Renal cortex interstitium (tissue), 11 donors: Measurements from ENCODE around the gene IMP3. TPM values are rescaled to one million over a fixed set of nuclear protein-coding genes. Genes with fewer than 3 reads are reported as not detected.
"Not testable (repeated sequence)": the region's sequence is repeated elsewhere in the genome, so short reads cannot be mapped to it uniquely, and the experiment has no call there.

Source experiments
- DNase-seq, 11 donors: peaks; one replicate each; pipeline ENCODE4 v3.0.0-alpha.2; 2013; ENCODE audit warnings: low read depth in 9 of 11, low spot score in 4 of 11; ENCODE audit errors: extremely low read depth in 1 of 11
- polyA plus RNA-seq, 3 donors: library from polyadenylated mRNA; unstranded; fragments of 120-200 nt; gene quantifications; one replicate each; pipeline ENCODE4 v1.2.1, GENCODE V29; 2013; ENCODE audit not compliant: insufficient read length in 3 of 3

IMP3 gene
- polyA plus RNA-seq, 3 donors: 49.1 to 58.0 (median 54.3) TPM

DNA sequence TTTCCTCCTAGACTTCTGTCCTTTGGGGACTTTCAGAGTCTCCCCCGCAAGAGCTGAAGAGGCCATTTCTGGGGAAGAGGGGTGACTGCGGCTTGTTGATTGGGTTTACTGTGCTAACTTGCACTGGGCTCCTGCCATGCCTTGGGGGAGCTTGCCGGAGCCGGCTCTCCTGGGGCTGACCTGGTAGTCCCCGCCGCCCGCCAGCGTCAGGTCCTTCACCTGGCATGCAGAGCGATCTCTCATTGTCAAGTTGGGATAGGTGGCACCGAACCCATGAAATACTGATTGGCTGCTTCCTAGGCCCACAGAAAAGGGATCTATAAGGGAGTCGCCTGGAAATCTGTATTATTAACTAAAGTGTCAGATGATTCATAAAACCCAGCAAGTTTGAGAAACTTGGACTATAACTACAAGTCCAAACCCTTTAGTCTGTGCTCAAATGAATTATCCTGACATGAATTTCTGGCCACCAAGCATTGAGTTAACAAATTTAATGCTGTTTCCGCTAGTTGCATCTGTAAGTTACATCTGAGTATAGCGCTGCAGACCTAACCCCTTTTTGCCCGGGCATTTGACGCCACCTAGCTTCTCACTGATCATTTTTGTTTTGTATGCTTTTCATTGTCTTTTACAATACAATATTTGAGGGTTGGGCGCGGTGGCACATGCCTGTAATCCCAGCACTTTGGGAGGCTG lies 607 bp upstream of the IMP3 start:
- peak in 1 of 11 donors; percentile 15 for DNase-seq

DNA sequence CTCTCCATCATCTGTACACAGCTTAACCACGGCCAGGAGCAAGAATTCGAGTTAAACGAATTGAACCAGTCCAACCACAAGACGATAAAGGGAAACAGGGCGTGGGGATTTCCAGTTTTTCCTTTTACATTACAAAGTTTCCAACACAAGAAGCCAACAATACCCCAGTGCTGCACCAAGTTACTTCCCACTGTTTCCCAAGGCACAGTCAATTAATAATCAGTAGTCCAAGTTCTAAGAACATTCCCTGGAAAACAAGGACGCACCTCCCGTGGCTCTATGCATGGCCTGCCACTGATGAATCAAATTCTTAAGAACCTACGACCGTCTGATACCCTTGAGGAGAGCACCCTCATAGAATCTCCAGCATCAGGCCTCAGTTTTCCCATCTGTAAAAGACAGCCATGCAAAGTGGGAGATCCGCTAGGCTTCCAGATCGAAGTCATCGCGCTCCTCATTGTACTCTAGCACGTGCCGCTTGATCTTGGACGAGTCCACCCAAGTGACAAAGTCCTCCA lies 774 bp downstream of the IMP3 start:
- peak in 1 of 11 donors; percentile 46 for DNase-seq

DNA sequence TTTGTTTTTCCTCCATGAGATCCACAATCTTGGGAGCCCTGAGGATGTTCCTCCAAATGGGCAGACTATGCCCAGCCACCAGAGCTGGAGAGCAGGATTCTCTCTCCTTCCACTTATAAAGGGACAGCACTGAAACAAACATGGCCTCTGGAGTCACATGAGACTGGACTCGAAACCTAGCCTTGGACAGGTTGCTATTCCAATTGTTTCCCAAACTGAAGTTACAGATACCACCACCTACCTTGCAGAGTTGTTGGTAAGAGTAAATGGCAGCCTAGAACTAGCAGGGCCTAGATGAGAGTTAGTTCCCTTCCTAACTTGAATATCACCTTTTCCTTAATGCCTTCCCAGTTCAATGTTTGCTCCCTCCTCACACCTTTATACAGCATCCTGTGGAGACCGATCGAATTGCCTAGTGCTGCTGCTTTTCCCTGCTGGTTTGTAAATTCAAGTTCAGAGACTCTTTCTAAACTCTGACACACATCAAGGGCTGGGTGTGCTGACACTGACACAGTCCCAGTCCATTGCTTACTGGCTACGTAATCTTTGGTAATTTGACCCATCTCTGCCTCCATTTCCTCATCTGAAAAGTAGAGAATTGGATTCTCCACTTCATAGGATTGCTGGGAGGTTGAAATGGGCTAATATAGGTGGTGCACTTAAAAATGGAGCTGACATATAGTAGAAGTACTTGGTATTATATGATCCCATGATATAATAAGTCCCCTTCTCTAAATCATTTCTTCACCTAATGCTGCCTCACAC lies 2.6 kb downstream of the IMP3 start:
- no peak for DNase-seq

DNA sequence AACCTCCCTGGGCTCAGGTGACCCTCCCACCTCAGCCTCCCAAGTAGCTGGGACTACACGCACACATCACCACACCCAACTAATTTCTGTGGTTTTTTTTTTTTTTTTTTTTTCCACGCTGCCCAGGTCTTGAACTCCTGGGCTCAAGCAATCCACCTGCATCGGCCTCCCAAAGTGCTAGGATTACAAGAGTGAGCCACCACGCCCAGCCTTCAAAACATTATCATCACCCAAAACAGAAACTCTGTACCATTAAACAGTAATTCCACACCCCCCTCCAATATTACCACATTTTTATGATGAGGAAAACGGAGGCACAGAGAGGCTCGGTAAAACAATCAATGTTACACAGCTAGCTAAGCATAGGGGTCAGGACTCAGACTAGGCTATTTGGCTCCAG lies 4.0 kb downstream of the IMP3 start:
- DNase-seq: no peak

DNA sequence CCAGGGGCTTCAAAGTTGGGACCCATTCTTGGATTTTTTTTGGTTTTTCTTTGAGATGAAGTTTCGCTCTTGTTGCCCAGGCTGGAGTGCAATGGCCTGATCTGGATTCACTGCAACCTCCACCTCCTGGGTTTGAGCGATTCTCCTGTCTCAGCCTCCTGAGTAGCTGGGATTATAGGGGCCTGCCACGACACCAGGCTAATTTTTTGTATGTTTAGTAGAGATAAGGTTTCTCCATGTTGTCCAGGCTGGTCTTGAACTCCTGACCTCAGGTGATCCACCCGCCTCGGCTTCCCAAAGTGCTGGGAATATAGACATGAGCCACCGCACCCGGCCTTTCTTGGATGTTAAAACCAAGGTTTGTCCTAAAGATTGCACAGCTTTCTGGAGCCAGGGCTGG lies 6.1 kb downstream of the IMP3 start:
- DNase-seq: not testable (repeated sequence)

DNA sequence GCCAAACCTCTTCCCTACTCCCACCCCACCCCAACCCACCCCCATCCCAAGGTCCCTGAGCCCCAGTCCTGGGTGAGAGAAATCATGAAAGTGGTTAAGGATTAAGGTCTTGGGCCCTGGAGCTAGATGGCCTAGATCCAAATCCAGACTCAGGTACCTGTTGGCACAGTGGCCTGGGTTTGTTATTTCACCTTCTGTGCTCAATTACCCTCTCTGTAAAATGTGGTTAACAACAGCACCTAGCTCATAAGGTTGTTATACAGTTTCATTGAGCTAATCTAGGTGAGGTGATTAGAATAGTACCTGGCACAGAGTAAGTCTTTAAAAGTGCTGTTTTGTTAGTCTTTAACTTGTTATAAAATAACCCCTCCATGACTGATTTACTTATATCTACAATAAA lies 8.1 kb downstream of the IMP3 start:
- DNase-seq: no peak

DNA sequence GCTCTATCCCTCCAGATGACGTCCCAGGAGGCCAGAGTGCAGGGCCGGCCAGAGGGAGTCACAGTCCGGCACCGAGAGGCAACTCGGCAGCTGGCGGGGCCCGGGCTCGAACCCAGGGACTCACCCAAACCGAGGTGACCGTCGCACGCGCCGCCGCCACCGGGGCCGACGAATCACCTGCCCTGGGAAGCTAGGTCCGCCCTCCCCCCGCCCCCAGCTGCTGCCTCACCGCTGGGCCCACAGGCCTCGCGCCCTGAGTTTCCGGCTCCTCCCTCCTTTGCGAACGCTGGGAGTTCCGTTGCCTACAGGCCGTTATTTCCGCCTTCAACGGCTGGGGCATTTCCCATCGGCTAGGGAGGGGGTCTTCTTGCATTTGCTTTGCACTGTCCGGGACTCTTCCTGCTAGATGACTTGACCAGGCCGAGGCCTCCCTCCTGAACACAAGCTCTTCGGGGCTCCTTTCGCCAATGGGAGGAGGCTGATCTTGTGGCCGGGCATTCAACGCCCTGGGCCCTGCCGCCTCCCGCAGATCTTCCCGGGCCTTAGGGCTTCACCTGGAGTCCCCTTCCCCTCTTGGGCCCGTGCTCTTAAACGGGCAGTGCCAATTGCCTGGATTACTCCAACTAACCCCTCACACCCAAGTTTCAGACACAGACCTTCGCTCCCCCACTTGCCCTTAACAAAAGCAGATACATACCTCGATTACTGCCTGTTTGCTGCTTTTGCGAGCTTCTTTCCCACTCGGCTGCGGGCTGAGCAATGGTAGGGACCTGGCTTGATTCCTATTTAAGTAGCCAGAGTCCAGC lies 14.3 kb downstream of the IMP3 start, which contains the start of gene SNUPN:
Gene SNUPN (minus strand): TSS at position 184 of the 806 bp plus-strand sequence. CDS start 4,674 bp downstream, outside the sequence.
- DNase-seq: peak; percentile 87 to 95 (median 92)

DNA sequence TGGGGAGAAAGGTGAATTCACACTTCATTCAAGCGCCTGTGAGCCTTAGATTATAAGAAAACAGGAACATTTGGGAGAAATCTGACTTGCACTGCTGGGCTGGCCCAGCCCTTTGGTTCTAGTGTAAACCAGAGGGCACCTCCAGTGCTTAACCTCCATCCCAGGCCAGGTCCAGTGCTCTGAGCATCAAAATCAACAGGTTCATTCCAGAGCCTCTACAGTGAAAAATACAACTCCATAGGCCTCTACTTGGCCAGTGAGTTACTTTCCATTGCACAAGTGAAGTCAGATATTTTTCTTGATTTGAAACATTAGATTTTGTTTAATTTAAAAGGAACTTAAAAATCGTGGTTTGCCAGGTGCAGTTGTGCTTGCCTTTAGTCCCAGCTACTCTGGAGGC lies 17.5 kb downstream of the IMP3 start:
- no peak for DNase-seq

DNA sequence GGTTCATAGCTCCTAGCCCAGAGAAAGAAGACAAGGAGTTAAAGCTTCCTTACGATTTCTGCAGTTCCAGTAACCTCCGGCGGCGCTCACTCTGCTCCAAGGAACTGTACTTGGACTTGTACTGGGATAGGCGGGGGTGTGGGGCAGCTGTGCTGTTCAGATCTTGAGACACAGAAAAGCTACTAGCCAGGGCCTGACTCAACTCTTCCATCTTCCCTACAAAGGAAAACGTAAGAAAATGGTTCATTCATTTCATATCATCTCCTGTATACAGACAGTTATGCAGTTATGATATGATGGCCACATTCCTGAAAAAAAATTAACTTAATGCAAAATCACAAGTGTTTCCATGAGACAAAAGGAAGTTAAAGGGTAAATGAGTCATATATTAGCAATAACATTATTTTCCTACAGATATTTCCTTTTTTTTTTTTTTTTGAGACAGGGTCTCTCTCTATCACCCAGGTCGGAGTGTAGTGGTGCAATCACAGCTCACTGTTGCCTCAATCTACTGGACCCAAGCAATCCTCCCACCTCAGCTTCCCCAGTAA lies 19.1 kb downstream of the IMP3 start:
- DNase-seq: peak in 1 of 11 donors; percentile 28

DNA sequence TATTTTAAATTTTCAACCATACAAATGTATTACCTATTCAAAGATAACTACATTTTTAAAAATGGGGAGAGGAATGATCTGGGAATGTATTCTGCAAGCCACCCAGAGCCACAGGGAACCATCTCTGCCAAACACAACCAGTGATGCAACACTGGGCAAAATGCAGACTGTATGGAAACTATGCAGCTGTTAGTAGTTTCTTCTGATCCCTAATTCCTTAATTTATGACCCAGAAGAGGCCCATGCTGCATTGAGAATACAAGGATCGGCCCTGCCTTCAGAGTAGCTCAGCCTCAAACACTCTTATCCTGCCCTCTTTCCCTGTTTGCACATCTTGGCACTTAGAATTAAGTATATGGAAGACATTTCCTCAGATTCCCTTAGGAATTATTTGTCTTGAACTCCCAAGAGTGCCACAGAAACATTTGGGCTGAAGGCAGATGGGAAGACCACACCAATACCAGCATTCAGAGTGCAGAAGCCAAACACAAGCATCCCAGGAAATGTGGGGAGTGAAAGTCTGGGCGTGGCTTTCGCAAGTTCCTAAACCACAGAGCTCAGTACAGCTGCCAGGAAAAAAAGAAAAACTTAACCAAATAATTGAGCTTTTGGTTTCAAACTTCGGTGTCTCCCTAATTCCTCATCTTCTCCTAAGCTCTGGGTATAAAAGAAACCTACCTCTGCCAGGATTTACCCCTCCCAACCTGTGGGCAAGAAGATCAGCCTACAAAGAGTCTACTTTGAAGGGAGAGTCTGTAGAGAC lies 19.8 kb downstream of the IMP3 start:
- peak in 1 of 11 donors; percentile 11 for DNase-seq

DNA sequence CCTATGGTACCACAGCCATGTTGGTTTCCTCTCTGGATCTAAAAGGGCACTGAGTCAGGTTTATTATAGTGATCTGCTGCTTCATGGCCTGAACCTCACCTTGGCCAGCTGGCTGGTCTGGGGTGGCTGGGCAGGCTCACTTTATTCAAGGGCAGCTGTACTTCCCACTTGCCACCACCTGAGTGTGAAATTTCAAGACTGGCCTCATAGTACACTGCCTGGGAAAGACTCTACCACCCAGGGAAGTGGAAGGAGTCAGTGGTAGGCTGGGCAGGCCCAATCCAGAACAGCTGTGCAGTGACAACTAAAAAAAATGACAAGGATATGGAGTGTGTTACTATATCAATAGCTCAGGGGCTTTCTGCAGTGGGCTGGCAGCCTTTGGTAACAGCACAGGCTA lies 23.3 kb downstream of the IMP3 start:
- no peak for DNase-seq

DNA sequence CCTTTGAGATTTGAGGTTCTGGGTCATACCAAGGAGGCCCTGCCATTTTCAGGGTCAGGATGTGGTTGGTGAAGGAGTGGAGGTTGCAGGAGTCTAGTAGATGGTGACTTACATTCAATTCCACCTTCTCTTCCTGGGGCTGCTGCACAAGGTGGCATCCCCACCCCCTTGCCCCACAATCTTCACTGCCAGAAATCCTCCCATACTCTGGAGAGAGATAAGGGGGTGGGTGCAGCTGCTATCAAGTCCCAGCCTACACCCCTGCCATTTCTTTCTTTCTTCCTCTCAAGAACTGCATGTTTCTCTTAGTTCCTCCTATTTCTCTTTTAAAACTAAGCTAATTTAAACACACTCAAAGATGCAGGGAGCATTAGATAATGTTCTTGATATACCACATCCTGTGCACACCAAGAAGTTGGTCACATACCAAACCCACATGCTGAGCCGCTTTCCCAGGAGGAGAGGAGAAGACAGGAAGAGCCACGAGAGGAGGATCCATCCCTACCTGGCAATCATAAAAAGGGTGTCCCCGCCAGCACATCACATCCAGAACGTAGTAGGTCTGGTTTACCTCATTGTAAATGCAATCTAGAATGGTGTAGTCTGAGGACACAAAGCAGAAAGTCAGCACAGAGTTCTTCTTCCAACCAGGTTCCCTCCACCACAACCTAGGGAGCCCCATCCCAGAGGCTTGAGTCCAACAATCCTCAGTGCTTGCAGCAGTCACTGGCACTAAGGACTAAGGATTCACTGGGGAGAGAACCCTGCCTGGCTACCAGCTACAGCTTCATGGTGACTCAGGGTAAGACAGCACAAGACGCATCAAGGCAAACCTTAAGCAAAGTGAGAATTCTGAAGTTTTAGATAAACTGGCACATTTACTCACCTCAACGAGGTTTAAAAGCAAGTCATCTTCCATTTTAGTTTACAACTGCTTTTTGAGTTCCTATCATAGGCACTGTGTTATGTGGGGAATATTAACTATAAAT lies 33.0 kb downstream of the IMP3 start:
- no peak for DNase-seq

DNA sequence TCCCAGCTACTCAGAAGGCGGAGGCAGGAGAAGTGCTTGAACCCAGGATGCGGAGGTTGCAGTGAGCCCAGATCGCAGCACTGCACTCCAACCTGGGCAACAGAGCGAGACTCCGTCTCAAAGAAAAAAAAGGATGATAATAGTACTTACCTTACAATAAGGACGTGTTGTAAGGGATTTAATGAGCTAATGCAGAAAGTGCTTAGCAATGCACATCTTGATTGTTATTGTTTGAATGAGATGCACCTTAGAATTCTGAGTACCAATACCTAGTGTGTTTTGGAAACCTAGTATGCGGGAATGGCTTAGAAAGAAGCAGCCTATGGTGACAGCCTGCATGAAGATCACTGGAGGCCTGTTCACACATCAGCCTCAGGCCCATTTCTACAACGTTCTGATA lies 34.0 kb downstream of the IMP3 start:
- no peak for DNase-seq

DNA sequence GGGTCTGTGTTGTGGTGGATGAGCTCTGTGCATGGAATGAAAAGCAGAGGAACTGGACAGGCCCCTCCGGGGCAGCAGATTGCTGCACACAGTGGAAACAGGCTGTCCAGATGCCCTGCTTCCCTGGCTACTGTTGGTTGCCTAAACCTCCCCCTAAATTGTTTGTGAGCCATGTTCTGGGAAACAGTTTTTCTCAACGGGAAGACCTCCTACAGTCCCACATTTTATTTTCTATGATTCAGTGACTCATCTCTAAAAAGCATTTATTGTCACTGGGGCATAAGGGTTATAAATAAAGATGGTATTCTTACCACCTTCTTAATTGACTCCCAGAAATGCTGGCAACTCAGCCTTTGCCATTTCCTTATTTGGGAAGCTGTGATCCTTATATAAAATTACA lies 40.6 kb downstream of the IMP3 start:
- DNase-seq: no peak

DNA sequence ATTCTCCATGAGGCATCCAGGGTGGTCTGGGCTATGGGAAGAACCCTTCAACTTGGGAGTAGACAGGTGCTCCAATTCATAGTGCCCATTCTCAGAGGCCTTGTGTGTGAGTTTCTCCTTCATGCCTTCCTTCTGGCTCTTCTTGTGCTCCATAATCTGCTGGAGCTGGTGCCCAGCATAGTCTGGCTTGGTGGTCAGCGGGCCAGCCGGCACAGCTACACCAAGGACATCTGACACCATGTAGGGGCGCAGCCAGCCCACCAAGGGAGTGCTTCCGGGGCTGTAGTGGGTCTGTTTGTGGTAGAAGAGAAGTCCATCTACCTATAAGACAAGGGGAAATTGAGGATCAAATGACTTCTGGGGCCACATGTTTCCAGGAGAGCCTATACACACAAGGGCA lies 41.7 kb downstream of the IMP3 start:
- no peak for DNase-seq

DNA sequence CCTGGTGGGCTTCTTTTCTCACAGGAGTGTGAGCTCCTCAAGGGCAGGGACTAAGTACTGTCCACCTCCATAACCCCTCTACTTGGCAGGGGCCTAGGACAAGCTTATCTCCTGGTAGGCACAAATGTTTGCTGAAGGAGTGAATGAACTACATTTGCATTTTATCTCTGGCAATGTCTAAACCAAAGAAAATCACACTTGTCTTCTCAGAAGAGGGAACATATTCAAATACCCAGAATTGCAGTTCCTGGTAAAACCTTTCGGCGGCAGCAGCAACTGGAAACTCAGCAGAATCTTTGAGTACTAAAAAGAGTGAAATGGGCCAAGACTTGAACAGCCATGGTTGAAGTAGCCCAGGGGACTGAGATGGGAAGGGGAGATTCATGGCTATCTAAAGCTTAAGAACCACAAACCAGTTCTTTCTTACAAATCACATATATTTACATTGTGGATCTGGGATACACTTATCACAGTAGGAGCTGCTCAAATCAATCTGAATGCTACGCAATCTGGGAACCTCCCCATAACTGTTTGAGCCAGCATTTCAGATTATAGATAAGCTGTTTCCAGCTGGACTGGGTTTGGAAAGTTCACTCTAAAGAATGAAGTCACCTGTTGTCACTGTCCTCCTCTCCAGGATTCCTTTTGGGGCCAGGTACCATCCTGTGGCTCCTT lies 42.2 kb downstream of the IMP3 start:
- DNase-seq: no peak
